ENCODE measurements around the gene UBASH3A.
"Not testable (repeated sequence)": the region's sequence is repeated elsewhere in the genome, so short reads cannot be mapped to it uniquely, and the experiment has no call there.

UBASH3A gene

DNA sequence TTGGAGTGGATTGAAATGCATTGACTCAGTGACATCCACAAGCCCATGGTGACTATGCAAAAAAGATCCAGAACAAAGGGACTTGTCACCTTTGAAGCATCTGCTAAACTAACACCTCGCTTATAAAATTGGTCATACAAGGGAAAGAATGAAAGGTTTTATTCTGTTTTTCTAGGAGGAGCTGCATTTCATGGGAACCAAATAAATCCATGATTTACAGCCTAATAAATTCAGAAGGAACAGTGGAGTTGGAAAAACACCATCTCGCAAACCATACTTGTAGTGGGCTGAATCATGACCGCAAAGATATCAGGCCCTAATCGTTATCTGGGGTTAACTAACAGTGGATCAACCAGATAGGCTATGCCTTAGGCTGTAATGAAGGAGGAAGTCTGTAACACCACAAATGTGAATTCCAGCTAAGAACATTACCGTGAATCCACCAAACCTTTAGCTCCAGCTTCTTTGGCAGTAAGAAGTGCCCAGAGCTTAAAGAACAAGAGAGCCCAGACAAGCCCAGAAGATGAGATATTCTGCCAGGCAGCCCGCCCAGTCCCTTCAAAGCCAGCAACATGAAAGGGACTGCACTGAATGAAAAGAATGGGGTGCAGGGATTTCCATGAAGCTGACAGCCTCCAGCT lies 64.9 kb downstream of the UBASH3A start:
- DNase-seq (ENCODE audit: low read depth) = no peak

GRCh38 chr21:42469272-42469671 lies 65.6 kb downstream of the UBASH3A start:
- DNase-seq (ENCODE audit: low read depth) = no peak

GRCh38 chr21:42469726-42470125 lies 66.0 kb downstream of the UBASH3A start:
- DNase-seq (ENCODE audit: low read depth) = not testable (repeated sequence)

DNA sequence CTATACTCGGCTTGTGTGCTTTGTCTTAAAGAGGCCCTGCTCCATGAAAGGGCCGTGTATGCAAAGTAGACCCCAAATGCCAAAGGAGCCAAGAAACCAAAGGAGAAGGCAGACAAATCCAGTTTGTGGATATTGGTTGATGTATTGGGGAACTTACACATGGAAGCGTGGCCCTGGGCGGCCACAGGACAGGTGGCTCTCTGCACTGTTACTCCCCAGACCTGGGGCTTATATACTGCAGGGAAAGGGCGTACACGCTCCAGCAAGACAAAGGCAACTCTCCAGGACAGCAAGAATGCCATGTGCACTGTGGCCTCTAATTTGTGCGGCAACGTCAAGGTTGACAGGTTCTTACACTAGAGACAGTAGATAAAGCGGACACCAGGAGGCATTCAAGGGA lies 67.5 kb downstream of the UBASH3A start:
- no peak for DNase-seq (ENCODE audit: low read depth)

- DNase-seq (ENCODE audit: low read depth) = no peak
Measured at GRCh38 chr21:42471716-42472330, 68.1 kb downstream of the UBASH3A start.

DNA sequence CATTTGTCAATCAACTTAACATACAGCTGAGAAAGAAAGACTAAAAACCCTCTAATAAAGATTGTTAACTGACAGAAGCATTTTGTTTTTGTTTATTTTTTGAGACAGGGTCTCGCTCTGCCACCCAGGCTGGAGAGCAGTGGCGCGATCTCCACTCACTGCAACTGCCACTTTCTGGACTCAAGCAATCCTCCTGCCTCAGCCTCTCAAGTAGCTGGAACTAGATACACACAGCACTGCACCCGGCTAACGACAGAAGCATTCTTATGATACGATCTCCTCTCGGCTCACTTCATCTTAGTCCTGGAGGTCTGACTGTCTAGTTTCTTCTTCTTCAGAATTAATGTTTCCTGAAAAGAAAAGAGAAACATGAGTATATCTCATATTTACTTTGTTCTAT lies 68.8 kb downstream of the UBASH3A start:
- no peak for DNase-seq (ENCODE audit: low read depth)

DNA sequence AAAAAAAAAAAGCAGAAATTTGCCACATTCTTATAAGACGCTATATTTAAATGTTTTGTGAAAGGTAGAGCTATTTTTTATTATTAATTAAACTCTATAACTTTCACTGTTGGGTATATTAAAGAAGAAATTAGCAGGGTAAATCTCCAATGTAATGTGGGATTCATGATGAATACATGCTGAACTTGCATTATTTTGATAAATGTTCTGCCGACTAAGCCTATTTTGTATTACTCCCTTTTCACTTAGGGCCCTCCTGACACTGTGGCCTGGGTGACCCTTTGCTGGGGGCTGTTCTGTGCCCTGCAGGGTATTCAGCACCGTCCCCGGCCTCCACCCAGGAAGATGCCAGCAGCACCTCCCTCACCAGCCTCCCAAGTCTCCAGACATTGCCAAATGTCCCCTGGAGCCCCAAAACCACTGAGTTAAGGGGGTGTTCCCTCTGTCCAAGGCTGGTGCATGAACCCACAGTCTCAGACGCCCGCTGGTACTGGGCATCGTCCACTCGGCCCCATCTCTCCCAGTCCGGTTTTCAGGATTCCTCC lies 69.9 kb downstream of the UBASH3A start:
- no peak for DNase-seq (ENCODE audit: low read depth)

- DNase-seq (ENCODE audit: low read depth) = no peak
Measured at GRCh38 chr21:42474043-42474831, 70.5 kb downstream of the UBASH3A start.

- DNase-seq (ENCODE audit: low read depth) = no peak
Measured at GRCh38 chr21:42475036-42475435, 71.3 kb downstream of the UBASH3A start.

GRCh38 chr21:42475526-42476387 lies 72.1 kb downstream of the UBASH3A start:
- no peak for DNase-seq (ENCODE audit: low read depth)

DNA sequence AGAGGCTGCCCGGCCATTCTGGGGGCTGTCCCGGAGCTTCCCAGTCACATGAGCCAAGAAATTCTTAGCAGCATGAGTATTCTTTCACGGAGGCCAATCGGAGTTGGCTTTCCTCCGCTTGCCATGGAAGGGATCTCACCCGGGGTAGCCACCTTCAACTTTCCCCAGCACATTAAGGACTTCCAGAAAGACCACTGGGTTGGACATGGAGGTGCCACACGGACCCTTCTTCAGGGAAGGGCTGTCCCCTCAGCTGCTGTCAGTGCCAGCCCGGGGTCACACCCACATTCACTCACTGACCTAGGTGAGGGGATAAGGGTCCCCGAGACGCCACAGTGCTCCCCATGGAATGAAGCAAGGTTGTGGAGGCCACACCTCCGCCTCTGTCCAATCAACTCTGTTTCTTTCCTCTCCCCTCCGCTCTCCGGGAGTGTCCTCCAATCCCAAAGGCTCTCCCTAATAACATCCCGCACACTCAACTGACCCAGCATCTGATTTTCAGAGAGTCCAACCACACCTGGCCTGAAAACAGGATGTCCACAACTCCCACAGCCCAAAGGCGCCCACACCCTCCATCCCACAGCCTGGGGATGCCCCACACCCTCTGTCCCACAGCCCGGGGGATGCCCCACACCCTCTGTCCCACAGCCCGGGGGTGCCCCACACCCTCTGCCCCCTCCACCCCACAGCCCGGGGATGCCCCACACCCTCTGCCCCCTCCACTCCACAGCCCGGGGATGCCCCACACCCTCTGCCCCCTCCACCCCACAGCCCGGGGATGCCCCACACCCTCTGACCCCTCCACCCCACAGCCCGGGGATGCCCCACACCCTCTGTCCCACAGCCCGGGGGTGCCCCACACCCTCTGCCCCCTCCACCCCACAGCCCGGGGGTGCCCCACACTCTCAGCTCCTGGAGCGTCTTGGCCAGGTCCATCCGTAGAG lies 73.0 kb downstream of the UBASH3A start:
- no peak for DNase-seq (ENCODE audit: low read depth)

- DNase-seq (ENCODE audit: low read depth) = no peak
Measured at GRCh38 chr21:42478504-42478903, 74.8 kb downstream of the UBASH3A start.

- no peak for DNase-seq (ENCODE audit: low read depth)
Measured at GRCh38 chr21:42479582-42479981, 75.9 kb downstream of the UBASH3A start.

DNA sequence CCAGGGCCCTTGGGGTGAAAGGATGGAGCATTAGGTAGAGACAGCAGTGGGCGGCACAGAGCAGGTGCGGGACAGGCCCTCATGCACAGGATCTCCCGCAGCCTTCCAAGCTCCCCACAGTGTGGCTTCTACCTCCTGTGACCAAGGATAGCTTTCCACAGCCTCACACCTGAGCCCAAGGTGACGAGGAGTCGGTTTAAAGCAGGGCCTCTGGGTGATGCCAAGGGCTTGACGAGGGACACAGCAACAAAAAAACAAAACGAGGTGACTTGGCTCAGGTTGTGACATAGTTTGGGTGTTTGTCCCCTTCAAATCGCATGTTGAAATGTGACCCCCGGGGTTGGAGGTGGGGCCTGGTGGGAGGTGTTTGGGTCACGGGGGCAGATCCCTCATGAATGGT lies 77.0 kb downstream of the UBASH3A start:
- DNase-seq (ENCODE audit: low read depth) = no peak

GRCh38 chr21:42481169-42481568 lies 77.5 kb downstream of the UBASH3A start:
- no peak for DNase-seq (ENCODE audit: low read depth)

DNA sequence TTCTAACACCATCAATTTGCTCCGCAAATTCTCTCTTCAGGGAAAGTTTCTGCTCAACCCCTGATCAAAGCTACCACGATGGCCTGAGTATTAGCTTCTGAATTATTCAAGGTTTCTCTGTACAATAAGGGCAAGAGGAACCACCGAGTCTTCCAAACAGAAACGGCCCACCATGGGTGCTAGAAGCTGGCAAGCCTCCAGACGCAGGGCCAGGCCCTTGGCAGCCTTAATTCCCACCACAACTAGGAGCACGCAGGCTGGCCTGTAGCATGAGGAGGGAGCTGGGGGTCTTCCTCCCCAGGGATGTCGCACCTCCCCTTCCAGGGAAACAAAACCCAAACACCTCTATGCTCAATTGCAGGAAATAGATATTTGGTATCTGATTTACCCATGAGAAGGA lies 81.3 kb downstream of the UBASH3A start:
- no peak for DNase-seq (ENCODE audit: low read depth)

DNA sequence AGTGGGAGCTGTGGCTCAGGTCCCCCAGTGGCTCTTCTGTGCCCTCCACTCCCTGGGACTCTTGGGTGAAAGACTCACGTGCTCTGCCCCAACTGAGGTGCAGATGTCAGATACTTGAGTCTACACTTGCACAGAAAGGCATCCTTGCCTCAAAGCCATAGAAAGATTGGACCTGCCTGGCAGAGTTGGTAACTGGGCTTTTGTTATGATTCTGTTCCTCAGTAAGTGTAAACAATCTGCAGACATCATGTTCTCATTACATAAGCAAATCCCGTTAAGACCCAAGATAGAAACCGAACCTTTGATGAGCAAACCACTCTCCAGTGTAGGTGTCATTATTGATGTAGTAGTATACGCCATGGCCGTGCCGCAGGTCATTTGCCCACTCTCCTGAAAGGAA lies 82.4 kb downstream of the UBASH3A start:
- DNase-seq (ENCODE audit: low read depth) = no peak

GRCh38 chr21:42486531-42486930 lies 82.8 kb downstream of the UBASH3A start:
- no peak for DNase-seq (ENCODE audit: low read depth)

DNA sequence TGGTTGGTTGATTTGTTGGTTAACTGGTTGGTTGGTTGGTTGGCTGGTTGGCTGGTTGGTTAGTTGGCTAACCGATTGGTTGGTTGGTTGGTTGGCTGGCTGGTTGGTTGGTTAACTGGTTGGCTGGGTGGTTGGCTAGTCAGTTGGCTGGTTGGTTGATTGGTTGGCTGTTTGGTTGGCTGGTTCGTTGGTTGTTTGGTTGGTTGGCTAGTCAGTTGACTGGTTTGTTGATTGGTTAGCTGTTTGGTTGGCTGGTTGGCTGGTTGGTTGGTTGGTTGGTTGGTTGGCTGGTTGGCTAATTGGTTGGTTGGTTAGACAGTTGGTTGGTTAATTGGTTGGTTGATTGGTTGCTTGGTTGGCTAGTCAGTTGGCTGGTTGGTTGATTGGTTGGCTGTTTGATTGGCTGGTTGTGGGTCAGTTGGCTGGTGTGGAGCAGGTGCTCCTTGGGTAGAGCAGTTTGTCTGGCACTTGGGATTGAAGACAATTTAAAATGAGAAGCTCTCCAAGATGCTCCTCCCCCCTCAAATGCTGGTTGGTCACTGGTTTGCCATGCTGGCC lies 85.4 kb downstream of the UBASH3A start:
- DNase-seq (ENCODE audit: low read depth) = no peak

- DNase-seq (ENCODE audit: low read depth) = no peak
Measured at GRCh38 chr21:42489991-42490390, 86.3 kb downstream of the UBASH3A start.

DNA sequence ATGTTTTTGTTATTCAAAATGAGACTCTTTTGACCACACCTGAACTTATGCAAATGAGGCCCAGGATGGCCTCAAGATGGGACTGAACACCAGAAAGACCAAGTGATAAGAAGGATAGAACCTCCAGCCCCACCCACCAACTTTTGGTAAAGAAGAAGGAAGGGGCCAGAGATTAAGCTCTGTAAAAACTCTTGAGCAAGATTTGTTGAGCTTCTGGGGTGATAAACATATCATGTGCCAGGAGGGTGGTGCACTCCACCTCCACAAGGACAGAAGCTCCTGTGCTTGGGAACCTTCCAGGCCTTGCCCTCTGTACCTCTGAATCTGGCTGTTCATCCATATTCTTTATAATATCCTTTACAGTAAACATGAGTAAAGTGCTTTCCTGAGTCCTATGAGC lies 87.0 kb downstream of the UBASH3A start:
- no peak for DNase-seq (ENCODE audit: low read depth)
